Measurements from ENCODE around the gene CARS1. TPM values are rescaled to one million over a fixed set of nuclear protein-coding genes. Genes with fewer than 3 reads are reported as not detected.

Gene CARS1
- total and polyA plus RNA-seq, 4 donors: 27.3 to 62.3 (median 37.7) TPM

- Histone ChIP-seq H3K4me1 (ENCODE audit: control insufficient read depth in 5 of 5, insufficient read depth in 5 of 5, low read length in 5 of 5) (no peaks in the 10 kb centered on the region), H3K36me3 (ENCODE audit: control insufficient read depth in 4 of 4, insufficient read depth in 4 of 4, low read length in 4 of 4) (peaks cover 4 to 64% (median 11%) of the 10 kb centered on the region in 4 donors), H3K4me3 (no peak overlapping the region), H3K9ac (ENCODE audit: insufficient read depth in 1 of 2, low read length in 2 of 2) (no peak overlapping the region), H3K27me3 (ENCODE audit: control insufficient read depth in 3 of 3, insufficient read depth in 3 of 3, low read length in 2 of 3) (no peaks in the 10 kb centered on the region), H3K9me3 (ENCODE audit: control insufficient read depth in 4 of 4, insufficient read depth in 3 of 4, low read length in 3 of 4) (no peaks in the 10 kb centered on the region), H3K27ac (ENCODE audit: low read depth in 1 of 2, low read length in 1 of 2) (no peak overlapping the region)
- TF ChIP-seq CTCF (IDR thresholded peaks at IDR 0.05; ENCODE audit: control extremely low read depth, extremely low read depth): no peak
- ATAC-seq (ENCODE audit: insufficient read depth, low FRiP score) (no peak), DNase-seq (no peak)
- WGBS, 2 donors: 96% methylated on average over 9 of the region's 9 CpGs
These were observed 48.4 kb downstream of the CARS1 start for GRCh38 chr11:3008746-3009336.

- no peaks in the 10 kb centered on the region for H3K9me3 ChIP-seq (ENCODE audit: control insufficient read depth in 4 of 4, insufficient read depth in 3 of 4, low read length in 3 of 4)
- H3K27ac ChIP-seq (ENCODE audit: low read depth in 1 of 2, low read length in 1 of 2): no peak overlapping the region
- ATAC-seq (ENCODE audit: insufficient read depth, low FRiP score) (no peak), DNase-seq (no peak)
- H3K4me3 ChIP-seq: no peak overlapping the region
- no peak for TF ChIP-seq CTCF (IDR thresholded peaks at IDR 0.05; ENCODE audit: control extremely low read depth, extremely low read depth)
- no peaks in the 10 kb centered on the region for H3K4me1 ChIP-seq (ENCODE audit: control insufficient read depth in 5 of 5, insufficient read depth in 5 of 5, low read length in 5 of 5)
- H3K36me3 ChIP-seq (ENCODE audit: control insufficient read depth in 4 of 4, insufficient read depth in 4 of 4, low read length in 4 of 4): peaks cover 2 to 73% (median 12%) of the 10 kb centered on the region in 4 donors
- no peaks in the 10 kb centered on the region for H3K27me3 ChIP-seq (ENCODE audit: control insufficient read depth in 3 of 3, insufficient read depth in 3 of 3, low read length in 2 of 3)
- WGBS, 2 donors: 92 to 97% methylated on average over 20 of the region's 20 CpGs
- H3K9ac ChIP-seq (ENCODE audit: insufficient read depth in 1 of 2, low read length in 2 of 2): no peak overlapping the region
These were observed 49.7 kb downstream of the CARS1 start for GRCh38 chr11:3007404-3008010.

GRCh38 chr11:3006505-3007260 is 50.5 kb downstream of the CARS1 start:
- Histone ChIP-seq H3K4me3 (no peak overlapping the region), H3K27me3 (ENCODE audit: control insufficient read depth in 3 of 3, insufficient read depth in 3 of 3, low read length in 2 of 3) (no peaks in the 10 kb centered on the region), H3K9ac (ENCODE audit: insufficient read depth in 1 of 2, low read length in 2 of 2) (no peak overlapping the region), H3K9me3 (ENCODE audit: control insufficient read depth in 4 of 4, insufficient read depth in 3 of 4, low read length in 3 of 4) (no peaks in the 10 kb centered on the region), H3K27ac (ENCODE audit: low read depth in 1 of 2, low read length in 1 of 2) (peak overlapping the region in 1 of 2 donors; percentile 71), H3K36me3 (ENCODE audit: control insufficient read depth in 4 of 4, insufficient read depth in 4 of 4, low read length in 4 of 4) (peaks cover 2 to 71% (median 7%) of the 10 kb centered on the region in 4 donors), H3K4me1 (ENCODE audit: control insufficient read depth in 5 of 5, insufficient read depth in 5 of 5, low read length in 5 of 5) (peaks cover 0 to 3% (median under 1%) of the 10 kb centered on the region in 5 donors)
- no peak for TF ChIP-seq CTCF (IDR thresholded peaks at IDR 0.05; ENCODE audit: control extremely low read depth, extremely low read depth)
- WGBS, 2 donors: 73 to 88% methylated on average over 21 of the region's 21 CpGs
- DNase-seq: peak in 2 of 3 donors; percentile 58 to 60
- peak; percentile 80 for ATAC-seq (ENCODE audit: insufficient read depth, low FRiP score)

Measured in lung (tissue), 12 donors.